Measurements from ENCODE around the gene MSANTD3. TPM values are rescaled to one million over a fixed set of nuclear protein-coding genes. Genes with fewer than 3 reads are reported as not detected.
"Not testable (repeated sequence)": the region's sequence is repeated elsewhere in the genome, so short reads cannot be mapped to it uniquely, and the experiment has no call there.

MSANTD3 gene
- total and polyA plus RNA-seq, 9 of the 15 experiments (the other 6 are each of a cell fraction or from before 2014, with no cell fraction given): 9.4 to 28.7 (median 22.3) TPM

DNA sequence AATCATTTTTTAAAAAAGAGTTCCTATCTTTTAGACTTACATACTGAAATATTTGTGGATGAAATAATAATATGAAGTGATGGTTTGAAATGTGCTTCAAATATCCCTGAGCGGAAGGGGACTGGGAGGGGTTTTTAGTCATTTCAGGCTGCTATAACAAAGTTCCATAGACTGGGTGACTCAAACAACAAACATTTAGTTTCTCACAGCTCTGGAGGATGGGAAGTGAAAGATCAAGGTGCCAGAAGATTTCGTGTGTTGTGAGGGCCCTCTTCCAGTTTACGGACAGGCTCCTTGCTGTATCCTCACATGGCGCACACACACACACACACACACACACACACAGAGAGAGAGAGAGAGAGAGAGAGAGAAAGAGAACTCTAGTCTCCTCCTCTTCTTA is 47.1 kb upstream of the MSANTD3 start:
- Histone ChIP-seq H4K20me1 (replicated peaks; ENCODE audit: control insufficient read depth, insufficient read depth, low read length) (no peaks in the 10 kb centered on the region), H3K79me2 (ENCODE audit: control insufficient read depth, insufficient read depth, low read length) (no peaks in the 10 kb centered on the region), H3K36me3 (ENCODE audit: control insufficient read depth, insufficient read depth, low read length) (no peaks in the 10 kb centered on the region), H3K4me3 (no peak overlapping the region), H3K4me2 (ENCODE audit: insufficient read depth, low read length) (no peak overlapping the region), H3K9ac (ENCODE audit: insufficient read depth in 1 of 2, low read depth in 2 of 2, low read length in 2 of 2) (no peak overlapping the region), H3K4me1 (replicated peaks in 1 of 2; ENCODE audit: control insufficient read depth in 2 of 2, insufficient read depth in 2 of 2, low read length in 2 of 2) (peaks cover 0 to 2% of the 10 kb centered on the region in 2 experiments; a peak in 3 of 5 replicates), H3K27ac (ENCODE audit: extremely low read depth, low read depth, low read length) (no peak overlapping the region), H3K9me3 (replicated peaks; ENCODE audit: control insufficient read depth, insufficient read depth, low read depth, low read length) (peaks cover 3% of the 10 kb centered on the region), H3K27me3 (ENCODE audit: control insufficient read depth in 2 of 2, insufficient read depth in 2 of 2, low read length in 2 of 2) (no peaks in the 10 kb centered on the region), H2AFZ (ENCODE audit: low read depth, low read length) (peak overlapping the region; percentile 55), H3K9me1 (ENCODE audit: control insufficient read depth, insufficient read depth, low read length) (no peaks in the 10 kb centered on the region)
- TF ChIP-seq PHF8 (IDR thresholded peaks at IDR 0.05; ENCODE audit: borderline replicate concordance, low read length): no peak
- no peak for TF ChIP-seq CCNT2 (IDR thresholded peaks at IDR 0.05; ENCODE audit: borderline replicate concordance, extremely low read depth, insufficient read length, low read depth, low read length)
- no peak for TF ChIP-seq CBFA2T2 (conservative IDR thresholded peaks at IDR 0.05)
- no peak for TF ChIP-seq THRAP3 (IDR thresholded peaks at IDR 0.05; ENCODE audit: borderline replicate concordance)
- TF ChIP-seq CXXC5 (CRISPR knock-in tag; IDR thresholded peaks at IDR 0.05): no peak
- no peak for TF ChIP-seq CC2D1A (IDR thresholded peaks at IDR 0.05)
- no peak for TF ChIP-seq PHF21A (IDR thresholded peaks at IDR 0.05; ENCODE audit: borderline replicate concordance, low read depth)
- TF ChIP-seq, protein P1, sequence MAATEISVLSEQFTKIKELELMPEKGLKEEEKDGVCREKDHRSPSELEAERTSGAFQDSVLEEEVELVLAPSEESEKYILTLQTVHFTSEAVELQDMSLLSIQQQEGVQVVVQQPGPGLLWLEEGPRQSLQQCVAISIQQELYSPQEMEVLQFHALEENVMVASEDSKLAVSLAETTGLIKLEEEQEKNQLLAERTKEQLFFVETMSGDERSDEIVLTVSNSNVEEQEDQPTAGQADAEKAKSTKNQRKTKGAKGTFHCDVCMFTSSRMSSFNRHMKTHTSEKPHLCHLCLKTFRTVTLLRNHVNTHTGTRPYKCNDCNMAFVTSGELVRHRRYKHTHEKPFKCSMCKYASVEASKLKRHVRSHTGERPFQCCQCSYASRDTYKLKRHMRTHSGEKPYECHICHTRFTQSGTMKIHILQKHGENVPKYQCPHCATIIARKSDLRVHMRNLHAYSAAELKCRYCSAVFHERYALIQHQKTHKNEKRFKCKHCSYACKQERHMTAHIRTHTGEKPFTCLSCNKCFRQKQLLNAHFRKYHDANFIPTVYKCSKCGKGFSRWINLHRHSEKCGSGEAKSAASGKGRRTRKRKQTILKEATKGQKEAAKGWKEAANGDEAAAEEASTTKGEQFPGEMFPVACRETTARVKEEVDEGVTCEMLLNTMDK (IDR thresholded peaks at IDR 0.05; ENCODE audit: borderline replicate concordance, insufficient read depth, low read depth, low read length, poor library complexity, severe bottlenecking): no peak
- TF ChIP-seq ZEB2 (IDR thresholded peaks at IDR 0.05): no peak
- intact Hi-C loops (cut with micrococcal nuclease): no loop called here
- in situ Hi-C loops (cut with MboI): no loop called here
- FAIRE-seq: no peak
- CTCF ChIA-PET (ENCODE audit: low intra/inter-chr PET ratio): no interaction called here
- POLR2A ChIA-PET: interaction anchor here (0.7 kb wide), 1 partner anchor 207 kb away, joined by 4 read pairs; no protein-coding TSS in a partner anchor
- no peak for DNase-seq (ENCODE audit: extremely low read depth in 1 of 4, low spot score in 3 of 4)
- 64% methylated on average over 3 of the region's 4 CpGs for WGBS (ENCODE audit: insufficient coverage, low coverage, missing lambda C conversion rate)
- peak; percentile 43; the same call in 2 of the 3 replicates for ATAC-seq
- no TSS peak for BruUV-seq (replicated peaks)

DNA sequence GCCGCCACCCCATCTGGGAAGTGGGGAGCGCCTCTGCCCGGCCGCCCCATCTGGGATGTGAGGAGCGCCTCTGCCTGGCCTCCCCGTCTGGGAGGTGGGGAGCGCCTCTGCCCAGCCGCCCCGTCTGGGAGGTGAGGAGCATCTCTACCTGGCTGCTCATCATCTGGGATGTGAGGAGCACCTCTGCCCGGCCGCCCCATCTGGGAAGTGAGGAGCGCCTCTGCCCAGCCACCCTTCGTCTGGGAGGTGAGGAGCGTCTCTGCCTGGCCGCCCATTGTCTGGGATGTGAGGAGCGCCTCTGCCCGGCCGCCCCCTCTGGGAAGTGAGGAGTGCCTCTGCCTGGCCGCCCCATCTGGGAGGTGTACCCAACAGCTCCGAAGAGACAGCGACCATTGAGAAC is 34.0 kb upstream of the MSANTD3 start:
- WGBS (ENCODE audit: insufficient coverage, low coverage, missing lambda C conversion rate): 84% methylated on average over 13 of the region's 21 CpGs
- H3K9me3 ChIP-seq (replicated peaks; ENCODE audit: control insufficient read depth, insufficient read depth, low read depth, low read length); H2AFZ ChIP-seq (ENCODE audit: low read depth, low read length); H3K9ac ChIP-seq (ENCODE audit: insufficient read depth in 1 of 2, low read depth in 2 of 2, low read length in 2 of 2); H3K27me3 ChIP-seq (ENCODE audit: control insufficient read depth in 2 of 2, insufficient read depth in 2 of 2, low read length in 2 of 2); H3K4me2 ChIP-seq (ENCODE audit: insufficient read depth, low read length); DNase-seq (ENCODE audit: extremely low read depth in 1 of 4, low spot score in 3 of 4); H3K79me2 ChIP-seq (ENCODE audit: control insufficient read depth, insufficient read depth, low read length); H3K9me1 ChIP-seq (ENCODE audit: control insufficient read depth, insufficient read depth, low read length); H3K4me3 ChIP-seq; H3K36me3 ChIP-seq (ENCODE audit: control insufficient read depth, insufficient read depth, low read length); intact Hi-C loops (cut with micrococcal nuclease); H4K20me1 ChIP-seq (replicated peaks; ENCODE audit: control insufficient read depth, insufficient read depth, low read length); H3K27ac ChIP-seq (ENCODE audit: extremely low read depth, low read depth, low read length); H3K4me1 ChIP-seq (replicated peaks in 1 of 2; ENCODE audit: control insufficient read depth in 2 of 2, insufficient read depth in 2 of 2, low read length in 2 of 2); ATAC-seq; FAIRE-seq; BruUV-seq (replicated peaks); CTCF ChIA-PET (ENCODE audit: low intra/inter-chr PET ratio); in situ Hi-C loops (cut with MboI); POLR2A ChIA-PET: not testable (repeated sequence)

All from K562 (cell line).